ENCODE measurements around the gene MID2. TPM values are rescaled to one million over a fixed set of nuclear protein-coding genes. Genes with fewer than 3 reads are reported as not detected.

MID2 gene
- total RNA-seq, result 100 to 1,000 TPM in 1 of 5 donors, 10 to 100 TPM in 3, under 1 TPM in 1; 0.58 to 162 (median 26.8) TPM
- 1 to 10 TPM; 2.2 to 4.4 (median 2.3) TPM for polyA plus RNA-seq
- long read RNA-seq, donor 1, partial matches to known transcripts, result 0 of 1 reads
- long read RNA-seq, donor 1, other reads (novel, unspliced or antisense), result 0 of 1 reads
- long read RNA-seq, donor 2, partial matches to known transcripts, result 0 of 2 reads
- long read RNA-seq, donor 2, other reads (novel, unspliced or antisense), result 0 of 2 reads
- long read RNA-seq, donor 3, partial matches to known transcripts, result 0 of 2 reads
- long read RNA-seq, donor 3, other reads (novel, unspliced or antisense), result 0 of 2 reads
- long read RNA-seq, donor 4, result 0 reads
- long read RNA-seq, donor 5, partial matches to known transcripts, result 0 of 1 reads
- long read RNA-seq, donor 5, other reads (novel, unspliced or antisense), result 0 of 1 reads
- long read RNA-seq, donor 6, partial matches to known transcripts, result 0 of 1 reads
- long read RNA-seq, donor 6, other reads (novel, unspliced or antisense), result 0 of 1 reads
- long read RNA-seq, donor 7, partial matches to known transcripts, result 0 of 2 reads
- long read RNA-seq, donor 7, other reads (novel, unspliced or antisense), result 0 of 2 reads
- long read RNA-seq, donor 8, result 0 reads
- long read RNA-seq, donor 9, result 0 reads
- long read RNA-seq, donor 10, partial matches to known transcripts, result 0 of 1 reads
- long read RNA-seq, donor 10, other reads (novel, unspliced or antisense), result 0 of 1 reads

- WGBS, 5 donors, result 0 to 46% (median 8%) methylated on average over 5 to 32 of the region's 32 CpGs
- Histone ChIP-seq H3K27me3 (no peaks in the 10 kb centered on the region), H3K4me3 (peak within 1 kb of the TSS; percentile 51 to 56 (median 52)), H3K9me3 (no peaks in the 10 kb centered on the region), H3K27ac (peak within 1 kb of the TSS; percentile 83 to 93 (median 92)), H3K36me3 (no peaks in the 10 kb centered on the region), H3K4me1 (peaks cover 0 to 18% (median 5%) of the 10 kb centered on the region in 4 donors)
- intact Hi-C loops (cut with DNase I; ENCODE audit: low total_unique reads), result no loop called here
- peak; percentile 67 to 82 for DNase-seq
- TF ChIP-seq POLR2A (IDR thresholded peaks at IDR 0.05), result no peak
- TF ChIP-seq POLR2AphosphoS5 (IDR thresholded peaks at IDR 0.05), result peak in 1 of 3 donors; percentile 29
- TF ChIP-seq CTCF (IDR thresholded peaks at IDR 0.05), result no peak
- TF ChIP-seq EP300 (IDR thresholded peaks at IDR 0.05), result no peak
These were observed at the start of gene MID2 for GRCh38 chrX:107825698-107826237. TSS of gene MID2 (plus strand) at chrX:107825866. CDS start at chrX:107826427, 561 bp downstream.

GRCh38 chrX:107776649-107777535, 48.8 kb upstream of the MID2 start:
- peaks cover 0 to 13% (median 0%) of the 10 kb centered on the region in 3 donors for H3K27me3 ChIP-seq
- H3K4me1 ChIP-seq, result peaks cover 4 to 19% (median 17%) of the 10 kb centered on the region in 4 donors
- peak overlapping the region; percentile 85 to 90 (median 87) for H3K27ac ChIP-seq
- 5 to 14% (median 7%) methylated on average over 19 to 20 of the region's 20 CpGs for WGBS, 5 donors
- TF ChIP-seq POLR2A (IDR thresholded peaks at IDR 0.05), result no peak
- TF ChIP-seq POLR2AphosphoS5 (IDR thresholded peaks at IDR 0.05), result peak; percentile 15 to 68 (median 52)
- TF ChIP-seq CTCF (IDR thresholded peaks at IDR 0.05), result peak in 5 of 7 experiments; percentile 44 to 88 (median 67)
- peak overlapping the region; percentile 54 to 61 (median 60) for H3K4me3 ChIP-seq
- no peaks in the 10 kb centered on the region for H3K9me3 ChIP-seq
- intact Hi-C loops (cut with DNase I; ENCODE audit: low total_unique reads), result loop anchor here (5.0 kb wide), 1 partner anchor 115 kb away; no protein-coding TSS in a partner anchor
- DNase-seq, result peak; percentile 84 to 94
- H3K36me3 ChIP-seq, result no peaks in the 10 kb centered on the region

GRCh38 chrX:107777536-107777832, 48.2 kb upstream of the MID2 start, which contains the start of gene NCBP2L:
TSS of gene NCBP2L (plus strand) at chrX:107777733. CDS start at chrX:107794221, 16,488 bp downstream.
- H3K36me3 ChIP-seq, result no peaks in the 10 kb centered on the region
- peak in 1 of 7 experiments; percentile 15 for TF ChIP-seq CTCF (IDR thresholded peaks at IDR 0.05)
- no peak for TF ChIP-seq POLR2A (IDR thresholded peaks at IDR 0.05)
- H3K27me3 ChIP-seq, result peaks cover 0 to 13% (median 0%) of the 10 kb centered on the region in 3 donors
- no peak for DNase-seq
- WGBS, 5 donors, result 38 to 62% (median 46%) methylated on average over 4 to 6 of the region's 6 CpGs
- H3K9me3 ChIP-seq, result no peaks in the 10 kb centered on the region
- peaks cover 4 to 19% (median 16%) of the 10 kb centered on the region in 4 donors for H3K4me1 ChIP-seq
- H3K4me3 ChIP-seq, result peak within 1 kb of the TSS; percentile 54 to 61 (median 60)
- H3K27ac ChIP-seq, result peak within 1 kb of the TSS; percentile 85 to 90 (median 87)
- intact Hi-C loops (cut with DNase I; ENCODE audit: low total_unique reads), result loop anchor here (5.0 kb wide), 1 partner anchor 115 kb away; no protein-coding TSS in a partner anchor
